ENCODE results near the gene ATP5F1D.

ATP5F1D gene

DNA sequence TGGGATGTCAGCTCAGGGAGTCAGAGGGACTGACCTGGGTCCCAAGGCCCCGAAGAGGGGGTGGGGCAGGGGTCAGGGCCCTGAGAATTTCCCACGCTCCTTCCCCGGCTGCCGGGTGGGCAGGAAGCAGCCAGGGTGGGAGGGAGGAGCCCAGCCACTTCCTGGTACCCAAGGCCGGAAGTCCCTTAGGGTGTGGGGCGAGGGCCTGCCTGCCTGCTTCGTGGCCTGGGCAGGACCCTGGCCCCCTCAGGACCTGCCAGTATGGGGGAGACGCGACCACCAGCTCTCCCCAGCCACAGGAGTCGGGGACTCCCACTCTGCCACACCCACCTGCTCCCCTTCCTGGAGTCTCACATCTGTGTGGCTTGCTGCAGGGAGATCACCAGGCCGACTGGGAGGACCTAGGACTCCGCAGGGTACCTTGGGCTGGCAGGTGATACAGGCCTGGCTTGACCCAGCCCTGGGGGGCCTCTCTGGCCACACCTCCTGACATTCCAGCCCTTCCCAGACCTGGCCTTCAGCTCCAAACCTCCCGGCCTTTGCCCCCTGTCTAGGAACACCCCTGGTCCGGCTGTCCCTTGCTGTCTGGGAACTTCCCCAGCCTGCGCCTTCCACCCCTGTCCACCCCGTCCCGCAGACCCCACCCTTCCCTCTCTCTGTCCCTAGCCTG, 17.8 kb downstream of the ATP5F1D start:
- H3K27me3 ChIP-seq (ENCODE audit: low read depth) = no peaks in the 10 kb centered on the region
- in situ Hi-C loops (cut with MboI; ENCODE audit: low sequenced_read_pairs) = no loop called here
- H3K36me3 ChIP-seq (replicated peaks) = peaks cover 35% of the 10 kb centered on the region
- peaks cover 23% of the 10 kb centered on the region for H3K4me1 ChIP-seq
- H3K9me3 ChIP-seq = no peaks in the 10 kb centered on the region
- DNase-seq (ENCODE audit: low spot score in 2 of 2) = no peak
- no peak overlapping the region for H3K4me3 ChIP-seq

DNA sequence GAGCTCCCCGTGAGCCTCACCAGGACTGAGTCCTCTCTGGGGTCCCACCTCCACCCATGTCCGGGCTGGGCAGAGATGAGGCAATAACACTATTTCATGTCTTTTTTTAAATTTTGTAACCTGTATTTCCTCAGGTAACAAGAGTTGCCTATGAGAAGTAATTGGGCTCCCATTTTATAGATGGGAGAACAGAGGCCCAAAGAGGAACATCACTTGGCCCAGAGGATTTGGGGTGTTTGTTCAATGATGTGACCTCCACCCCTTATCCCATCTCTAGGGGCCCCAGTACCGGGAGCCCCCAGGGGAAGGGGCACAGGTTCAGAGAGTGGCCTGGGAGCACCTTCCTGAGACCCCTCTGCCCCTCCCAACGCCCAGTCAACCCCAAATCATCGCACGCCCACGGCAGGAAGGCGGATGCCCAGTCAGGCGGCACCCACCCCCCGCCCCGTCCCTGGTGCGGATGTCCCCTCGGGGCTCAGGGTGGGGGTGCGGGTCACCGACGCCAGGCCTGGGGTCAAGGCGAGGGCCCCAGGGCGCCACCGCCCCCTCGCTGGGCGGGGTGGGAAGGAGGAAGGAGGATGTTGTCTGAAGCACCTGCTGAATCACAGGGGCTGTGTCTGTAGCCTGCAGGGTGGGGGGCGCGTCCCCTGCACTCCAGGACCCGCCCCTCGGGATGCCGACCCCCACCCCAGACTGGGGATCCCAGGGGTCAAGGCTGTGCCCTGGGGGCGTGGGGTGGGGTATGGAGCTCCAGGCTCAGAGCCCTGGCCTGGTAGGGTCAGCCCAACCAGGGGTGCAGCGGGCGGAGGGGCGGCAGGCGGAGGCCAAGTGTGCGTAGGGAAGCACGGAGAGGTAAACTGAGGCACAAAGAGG, 18.6 kb downstream of the ATP5F1D start:
- H3K4me1 ChIP-seq = peaks cover 24% of the 10 kb centered on the region
- DNase-seq (ENCODE audit: low spot score in 2 of 2) = no peak
- H3K9me3 ChIP-seq = no peaks in the 10 kb centered on the region
- H3K36me3 ChIP-seq (replicated peaks) = peaks cover 34% of the 10 kb centered on the region
- in situ Hi-C loops (cut with MboI; ENCODE audit: low sequenced_read_pairs) = no loop called here
- no peaks in the 10 kb centered on the region for H3K27me3 ChIP-seq (ENCODE audit: low read depth)
- H3K4me3 ChIP-seq = peak overlapping the region; percentile 58

DNA sequence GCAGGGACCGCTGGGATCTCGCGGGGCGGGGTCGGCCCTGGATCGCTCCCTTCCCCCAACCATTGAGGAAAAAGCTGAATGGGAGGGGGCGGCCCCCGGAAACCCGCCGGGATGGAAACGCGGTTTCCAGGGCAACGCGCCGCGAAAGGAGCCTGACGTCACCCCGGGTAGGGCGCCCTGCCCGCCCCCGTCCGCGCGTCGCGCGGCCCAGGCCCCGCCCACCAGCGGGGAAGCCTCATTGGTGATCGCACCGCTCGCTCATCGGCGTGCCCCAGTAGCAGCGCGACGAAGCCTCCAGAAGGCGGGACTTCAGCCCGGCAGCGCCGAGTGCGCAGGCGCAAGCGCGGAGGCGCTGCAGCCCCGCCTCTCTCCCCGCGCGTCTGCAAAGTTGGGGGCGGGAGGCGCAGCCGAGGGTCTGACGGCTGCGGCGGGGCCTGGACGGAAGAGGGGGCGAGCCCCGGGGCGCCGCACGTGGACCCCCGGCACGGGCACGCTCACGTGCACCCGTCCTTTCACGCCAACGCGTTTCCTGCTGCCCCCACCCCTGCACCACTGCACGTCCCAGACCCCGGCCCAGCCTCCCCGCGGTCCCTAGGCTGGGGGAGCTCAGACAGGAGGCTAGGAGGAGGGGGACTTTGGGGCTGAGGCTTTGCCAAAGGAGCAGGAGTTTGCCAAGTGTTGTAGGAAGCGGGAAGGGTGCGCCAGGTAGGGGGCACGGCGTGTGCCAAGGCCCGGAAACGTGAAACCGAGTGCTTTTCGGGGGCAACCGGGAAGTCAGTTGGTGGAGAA, 19.4 kb downstream of the ATP5F1D start:
- Histone ChIP-seq H3K36me3 (replicated peaks) (peaks cover 27% of the 10 kb centered on the region), H3K9me3 (no peaks in the 10 kb centered on the region), H3K27me3 (ENCODE audit: low read depth) (no peaks in the 10 kb centered on the region), H3K4me1 (peaks cover 31% of the 10 kb centered on the region), H3K4me3 (peak overlapping the region; percentile 58)
- in situ Hi-C loops (cut with MboI; ENCODE audit: low sequenced_read_pairs) = no loop called here
- peak; percentile 88 to 97 for DNase-seq (ENCODE audit: low spot score in 2 of 2)

DNA sequence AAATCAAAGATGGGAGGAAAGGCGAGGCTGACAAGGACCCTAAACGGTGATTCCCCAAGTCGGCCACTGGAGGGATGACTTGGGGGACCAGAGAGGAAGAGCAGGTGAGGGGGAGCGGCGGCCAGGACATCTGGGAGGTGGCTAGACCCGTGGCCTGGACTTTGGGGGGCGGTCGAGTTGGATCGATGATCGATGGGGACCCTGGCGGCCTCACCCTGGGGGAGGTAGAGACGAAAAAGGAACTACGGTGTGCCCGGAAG, 19.9 kb downstream of the ATP5F1D start:
- Histone ChIP-seq H3K36me3 (replicated peaks) (peaks cover 22% of the 10 kb centered on the region), H3K4me3 (peak overlapping the region; percentile 58), H3K27me3 (ENCODE audit: low read depth) (no peaks in the 10 kb centered on the region), H3K4me1 (peaks cover 34% of the 10 kb centered on the region), H3K9me3 (no peaks in the 10 kb centered on the region)
- no peak for DNase-seq (ENCODE audit: low spot score in 2 of 2)
- in situ Hi-C loops (cut with MboI; ENCODE audit: low sequenced_read_pairs) = no loop called here

DNA sequence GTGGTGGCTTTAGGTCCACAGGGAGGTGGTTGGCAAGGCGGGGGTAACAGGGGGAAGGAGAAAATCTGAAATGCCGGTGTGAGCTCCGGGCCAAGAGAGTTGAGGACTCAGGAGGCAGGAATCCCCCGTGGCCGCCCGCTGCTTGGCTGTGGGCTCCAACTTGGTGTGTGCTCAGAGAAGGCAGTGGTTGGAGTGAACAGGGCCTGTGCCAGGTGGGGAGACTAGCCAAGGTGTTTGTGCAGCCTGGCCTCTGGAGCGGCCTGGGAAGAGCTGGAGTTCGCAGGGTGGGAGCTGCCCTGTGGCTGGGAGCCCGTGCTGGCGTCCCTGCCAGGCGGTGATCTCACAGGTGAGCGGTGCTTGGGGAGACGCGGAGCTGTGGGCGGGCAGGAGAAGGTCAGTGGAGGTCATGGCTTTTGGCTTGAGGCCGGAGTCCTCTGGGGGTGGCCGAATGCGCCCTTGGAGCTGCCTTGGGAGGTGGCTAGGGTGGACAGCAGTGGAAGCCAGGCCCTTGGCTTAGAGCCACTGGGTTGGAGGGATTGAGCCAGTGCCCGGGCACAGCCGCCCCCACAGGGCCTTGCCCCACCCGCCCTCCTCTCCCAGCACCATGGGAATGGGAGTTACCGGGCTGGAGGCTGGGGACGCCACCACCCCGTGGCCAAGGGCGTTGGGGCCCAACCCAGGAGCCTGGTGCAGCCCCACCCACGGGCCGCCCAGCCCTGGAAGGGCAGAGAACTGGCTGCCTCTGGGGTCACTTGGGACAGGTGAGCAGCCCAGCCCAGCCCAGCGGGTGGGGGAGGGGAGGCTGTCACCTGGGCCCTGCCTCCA, 20.5 kb downstream of the ATP5F1D start:
- peaks cover 34% of the 10 kb centered on the region for H3K4me1 ChIP-seq
- no peaks in the 10 kb centered on the region for H3K9me3 ChIP-seq
- in situ Hi-C loops (cut with MboI; ENCODE audit: low sequenced_read_pairs) = no loop called here
- DNase-seq (ENCODE audit: low spot score in 2 of 2) = no peak
- peaks cover 17% of the 10 kb centered on the region for H3K36me3 ChIP-seq (replicated peaks)
- peak overlapping the region; percentile 58 for H3K4me3 ChIP-seq
- H3K27me3 ChIP-seq (ENCODE audit: low read depth) = no peaks in the 10 kb centered on the region

DNA sequence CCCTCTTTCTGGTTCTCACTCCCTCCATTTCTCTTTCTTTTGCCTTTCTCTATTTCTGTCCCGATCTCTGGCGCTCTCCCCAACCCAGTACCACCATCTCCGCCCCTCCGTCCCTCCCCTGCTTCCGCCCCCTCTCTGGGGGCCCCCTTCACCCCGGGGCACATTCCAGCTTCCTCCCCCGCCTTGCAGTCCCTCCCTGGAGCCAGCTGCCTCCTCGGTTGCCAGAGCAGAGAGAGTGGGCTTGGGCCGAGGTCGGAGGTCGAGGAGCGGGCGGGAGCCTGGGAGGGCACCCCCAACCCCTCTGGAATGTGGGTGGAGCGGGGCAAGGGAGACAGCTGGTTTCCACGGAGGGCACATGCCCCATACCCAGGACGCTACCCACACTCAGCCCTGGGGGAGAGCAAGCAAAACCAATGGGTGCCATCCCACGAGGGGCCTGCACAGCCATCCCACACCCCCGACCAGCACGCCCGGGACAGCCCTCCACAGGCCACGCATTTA, 21.1 kb downstream of the ATP5F1D start:
- in situ Hi-C loops (cut with MboI; ENCODE audit: low sequenced_read_pairs) = no loop called here
- H3K27me3 ChIP-seq (ENCODE audit: low read depth) = no peaks in the 10 kb centered on the region
- H3K36me3 ChIP-seq (replicated peaks) = peaks cover 11% of the 10 kb centered on the region; the same call in 1 of the 2 replicates
- H3K4me1 ChIP-seq = peaks cover 34% of the 10 kb centered on the region
- peak overlapping the region; percentile 58 for H3K4me3 ChIP-seq
- no peak for DNase-seq (ENCODE audit: low spot score in 2 of 2)
- no peaks in the 10 kb centered on the region for H3K9me3 ChIP-seq

DNA sequence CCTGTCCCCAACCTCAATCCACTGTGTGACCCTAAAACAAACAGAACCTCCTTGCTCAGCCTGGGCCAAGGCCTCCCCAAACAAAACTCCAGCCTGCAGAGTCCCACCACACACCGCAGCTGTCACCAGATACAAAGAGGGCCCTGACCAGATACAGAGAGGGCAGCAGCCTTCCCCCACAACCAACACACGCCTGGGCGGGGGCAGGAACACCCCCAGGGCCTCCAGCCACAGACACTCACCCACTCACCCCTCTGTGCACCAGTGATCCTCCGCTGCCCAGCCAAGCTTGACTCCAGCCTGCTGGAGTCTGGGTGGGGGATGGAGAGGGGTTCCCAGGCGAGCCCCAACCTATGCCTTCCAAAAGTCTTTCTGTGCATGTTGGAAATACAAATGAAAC, 21.6 kb downstream of the ATP5F1D start:
- Histone ChIP-seq H3K9me3 (no peaks in the 10 kb centered on the region), H3K27me3 (ENCODE audit: low read depth) (no peaks in the 10 kb centered on the region), H3K4me3 (no peak overlapping the region), H3K36me3 (replicated peaks) (0 out of 2 replicates have a peak, but pooled peaks cover 11% of the 10 kb centered on the region), H3K4me1 (peaks cover 34% of the 10 kb centered on the region)
- in situ Hi-C loops (cut with MboI; ENCODE audit: low sequenced_read_pairs) = no loop called here
- DNase-seq (ENCODE audit: low spot score in 2 of 2) = no peak

DNA sequence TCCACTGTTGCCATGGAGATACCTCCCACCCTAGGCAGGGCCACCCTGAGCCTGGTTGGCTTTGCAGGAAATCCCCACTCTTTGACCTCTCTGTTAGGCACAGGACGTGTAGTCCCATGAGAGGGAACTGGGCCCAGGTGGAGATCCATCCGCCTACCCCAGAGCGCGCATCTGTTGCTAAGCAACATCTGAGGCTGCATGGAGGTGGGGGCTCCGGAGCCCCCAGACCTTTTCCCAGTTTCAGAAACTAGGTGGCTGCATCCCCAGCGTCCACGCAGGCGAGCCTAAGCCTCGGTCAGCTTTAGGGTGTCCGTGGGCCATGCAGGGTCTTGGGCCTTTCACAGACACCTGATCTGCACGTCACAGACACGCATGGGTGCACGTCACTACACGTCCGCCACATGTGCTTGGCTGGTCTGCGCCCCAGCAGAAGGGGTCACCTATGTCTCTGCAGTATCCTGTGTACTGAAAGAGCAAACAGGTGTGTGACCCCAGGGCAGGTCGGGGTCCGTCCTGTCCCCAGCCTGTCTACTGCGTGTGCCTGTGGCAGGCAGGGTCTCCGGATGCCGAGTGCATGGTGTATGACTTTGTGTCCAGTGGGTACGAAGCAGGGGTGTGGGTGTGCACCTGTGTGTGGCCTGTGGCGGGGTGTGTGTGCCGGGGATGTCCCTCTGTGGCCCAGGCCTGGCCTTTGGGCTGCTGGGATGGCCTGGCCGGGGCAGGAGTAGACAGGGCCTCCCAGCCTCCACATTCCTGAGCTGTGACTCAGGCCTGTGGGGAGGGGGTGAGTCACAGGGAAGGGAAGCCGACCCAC, 23.5 kb downstream of the ATP5F1D start:
- H3K27me3 ChIP-seq (ENCODE audit: low read depth) = no peaks in the 10 kb centered on the region
- DNase-seq (ENCODE audit: low spot score in 2 of 2) = peak in 1 of 2 experiments; percentile 70
- H3K36me3 ChIP-seq (replicated peaks) = peaks cover 14% of the 10 kb centered on the region
- in situ Hi-C loops (cut with MboI; ENCODE audit: low sequenced_read_pairs) = no loop called here
- H3K9me3 ChIP-seq = no peaks in the 10 kb centered on the region
- H3K4me1 ChIP-seq = peaks cover 36% of the 10 kb centered on the region
- H3K4me3 ChIP-seq = no peak overlapping the region

DNA sequence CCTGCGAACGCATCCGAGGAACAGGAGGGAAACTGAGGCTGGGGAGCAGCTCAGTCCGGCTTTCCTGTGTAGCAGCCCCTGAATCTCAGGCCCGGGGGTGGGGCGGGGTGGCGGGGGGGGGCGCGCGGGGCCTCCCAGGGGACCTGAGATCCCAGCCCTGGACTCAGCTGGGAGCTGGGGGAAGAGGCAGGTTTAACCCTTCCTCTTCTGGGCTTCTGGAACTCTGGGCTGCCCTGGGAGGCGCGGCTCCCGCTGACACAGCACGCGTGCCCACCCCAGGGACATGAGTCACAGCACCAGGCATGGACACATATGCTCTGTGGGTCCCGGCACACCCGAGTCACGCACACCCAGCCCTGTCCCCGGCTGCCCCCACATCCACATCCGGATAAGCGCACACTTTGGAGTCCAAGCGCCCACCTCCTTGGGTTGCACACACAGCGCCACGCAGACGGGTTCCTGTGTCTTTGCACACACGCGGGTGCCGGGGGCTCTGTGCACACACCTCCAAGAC, 24.1 kb downstream of the ATP5F1D start:
- H3K4me3 ChIP-seq = peak overlapping the region; percentile 45
- no peaks in the 10 kb centered on the region for H3K27me3 ChIP-seq (ENCODE audit: low read depth)
- in situ Hi-C loops (cut with MboI; ENCODE audit: low sequenced_read_pairs) = no loop called here
- H3K36me3 ChIP-seq (replicated peaks) = peaks cover 21% of the 10 kb centered on the region
- H3K4me1 ChIP-seq = peaks cover 38% of the 10 kb centered on the region
- DNase-seq (ENCODE audit: low spot score in 2 of 2) = no peak
- no peaks in the 10 kb centered on the region for H3K9me3 ChIP-seq

DNA sequence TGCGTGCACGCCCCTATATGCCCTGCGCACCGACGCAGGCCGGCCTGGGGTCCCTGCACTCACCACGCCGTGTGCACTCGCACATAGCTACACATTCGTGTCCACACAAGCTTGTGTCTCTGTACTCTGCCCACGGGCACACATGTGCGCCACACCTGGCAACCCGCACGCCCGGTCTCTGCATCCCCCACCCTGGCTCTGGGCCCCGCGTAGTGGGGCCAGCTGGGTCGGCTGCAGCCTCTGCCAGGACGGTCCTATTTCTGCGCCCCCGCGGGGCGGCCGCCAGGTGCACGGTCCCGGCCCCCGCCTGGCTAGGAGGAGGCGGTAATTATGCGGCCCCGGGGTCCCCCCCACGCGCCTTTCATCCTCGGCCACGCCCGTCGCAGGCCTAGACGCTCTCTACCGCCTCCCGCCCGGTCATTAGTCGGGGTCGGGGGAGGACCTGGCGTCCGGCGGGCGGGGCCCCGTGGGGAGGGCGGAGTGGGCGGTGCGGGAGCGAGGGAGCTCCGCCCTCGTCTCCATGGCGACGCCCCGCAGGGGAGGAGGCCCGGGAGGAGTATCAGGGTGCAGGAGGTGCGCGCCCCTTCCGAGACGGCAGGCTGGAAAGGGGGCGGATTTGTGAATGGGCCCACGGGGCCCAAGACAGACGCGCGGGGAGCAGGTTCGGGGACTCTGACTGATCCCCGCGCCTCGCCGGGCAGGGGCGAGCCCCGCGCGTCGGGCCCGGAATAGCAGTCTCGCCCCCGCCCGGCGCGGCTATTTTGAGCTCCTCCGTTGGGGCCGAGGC, 24.8 kb downstream of the ATP5F1D start:
- no peaks in the 10 kb centered on the region for H3K9me3 ChIP-seq
- in situ Hi-C loops (cut with MboI; ENCODE audit: low sequenced_read_pairs) = no loop called here
- no peaks in the 10 kb centered on the region for H3K27me3 ChIP-seq (ENCODE audit: low read depth)
- H3K4me1 ChIP-seq = peaks cover 44% of the 10 kb centered on the region
- DNase-seq (ENCODE audit: low spot score in 2 of 2) = peak; percentile 80 to 91
- H3K4me3 ChIP-seq = peak overlapping the region; percentile 45
- peaks cover 27% of the 10 kb centered on the region for H3K36me3 ChIP-seq (replicated peaks)

DNA sequence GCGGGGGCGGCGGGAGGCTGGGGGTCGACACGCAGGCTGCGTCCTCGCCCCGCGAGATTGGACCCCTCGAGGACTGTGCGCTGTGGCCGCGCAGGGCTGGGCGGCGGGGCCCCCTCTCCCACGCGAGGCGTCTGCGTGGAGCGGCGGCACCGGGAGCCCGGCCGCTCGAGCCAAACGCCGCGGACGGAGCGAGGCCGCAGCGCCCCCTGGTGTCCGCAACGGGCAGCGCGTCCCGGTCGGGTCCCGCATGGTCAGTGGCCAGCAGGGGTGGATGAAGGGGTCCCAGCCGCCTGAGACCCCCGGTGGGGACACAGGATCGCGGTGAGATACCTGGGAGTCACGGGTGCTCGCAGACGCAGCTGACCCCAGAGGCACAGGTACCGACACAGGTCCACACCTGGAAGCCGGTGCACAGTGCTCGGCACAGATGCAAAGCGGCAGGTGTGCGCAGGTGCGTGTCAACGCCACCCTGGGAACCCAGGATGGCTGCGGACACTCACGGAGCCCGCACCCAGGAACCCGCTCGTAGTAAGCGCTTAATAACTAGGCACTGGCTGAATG, 25.4 kb downstream of the ATP5F1D start:
- no peaks in the 10 kb centered on the region for H3K9me3 ChIP-seq
- peak overlapping the region; percentile 45 for H3K4me3 ChIP-seq
- H3K36me3 ChIP-seq (replicated peaks) = peaks cover 34% of the 10 kb centered on the region
- no peaks in the 10 kb centered on the region for H3K27me3 ChIP-seq (ENCODE audit: low read depth)
- peak in 1 of 2 experiments; percentile 82 for DNase-seq (ENCODE audit: low spot score in 2 of 2)
- in situ Hi-C loops (cut with MboI; ENCODE audit: low sequenced_read_pairs) = no loop called here
- peaks cover 39% of the 10 kb centered on the region for H3K4me1 ChIP-seq
